ENCODE results near the gene SRGAP1.
A peak's percentile ranks its signal among the peaks of the same experiment; 100 is the strongest.

SRGAP1 gene

GRCh38 chr12:64137117-64137516 is 292.6 kb downstream of the SRGAP1 start:
- TF ChIP-seq, protein P1, sequence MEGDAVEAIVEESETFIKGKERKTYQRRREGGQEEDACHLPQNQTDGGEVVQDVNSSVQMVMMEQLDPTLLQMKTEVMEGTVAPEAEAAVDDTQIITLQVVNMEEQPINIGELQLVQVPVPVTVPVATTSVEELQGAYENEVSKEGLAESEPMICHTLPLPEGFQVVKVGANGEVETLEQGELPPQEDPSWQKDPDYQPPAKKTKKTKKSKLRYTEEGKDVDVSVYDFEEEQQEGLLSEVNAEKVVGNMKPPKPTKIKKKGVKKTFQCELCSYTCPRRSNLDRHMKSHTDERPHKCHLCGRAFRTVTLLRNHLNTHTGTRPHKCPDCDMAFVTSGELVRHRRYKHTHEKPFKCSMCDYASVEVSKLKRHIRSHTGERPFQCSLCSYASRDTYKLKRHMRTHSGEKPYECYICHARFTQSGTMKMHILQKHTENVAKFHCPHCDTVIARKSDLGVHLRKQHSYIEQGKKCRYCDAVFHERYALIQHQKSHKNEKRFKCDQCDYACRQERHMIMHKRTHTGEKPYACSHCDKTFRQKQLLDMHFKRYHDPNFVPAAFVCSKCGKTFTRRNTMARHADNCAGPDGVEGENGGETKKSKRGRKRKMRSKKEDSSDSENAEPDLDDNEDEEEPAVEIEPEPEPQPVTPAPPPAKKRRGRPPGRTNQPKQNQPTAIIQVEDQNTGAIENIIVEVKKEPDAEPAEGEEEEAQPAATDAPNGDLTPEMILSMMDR (IDR thresholded peaks at IDR 0.05; ENCODE audit: unreplicated experiment in 3 of 3), result no peak
- no peak overlapping the region for H3K4me3 Mint-ChIP-seq

DNA sequence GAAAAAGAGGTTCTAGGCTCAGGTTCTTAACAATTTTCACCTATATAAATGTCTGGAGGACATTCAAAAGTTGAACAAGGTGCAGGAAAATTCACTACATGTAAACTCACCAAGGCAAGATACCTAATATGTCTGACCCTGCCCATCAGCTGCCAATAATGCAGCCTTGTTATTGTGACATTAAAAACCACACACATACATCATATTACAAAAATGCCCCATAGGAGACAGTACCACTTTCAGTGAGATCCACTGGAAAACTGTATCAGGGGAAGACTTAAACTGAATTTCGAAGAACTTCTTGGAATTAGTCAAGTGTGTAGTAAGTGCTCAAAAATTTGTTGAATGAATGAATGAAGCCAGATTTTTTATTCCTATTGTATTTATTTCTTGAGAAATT is 294.5 kb downstream of the SRGAP1 start:
- no peak overlapping the region for H3K4me3 Mint-ChIP-seq
- no peaks in the 10 kb centered on the region for H3K4me1 Mint-ChIP-seq
- H3K27ac Mint-ChIP-seq, result no peak overlapping the region
- peaks cover 70% of the 10 kb centered on the region for H3K36me3 Mint-ChIP-seq (ENCODE audit: low read depth)
- H3K27me3 Mint-ChIP-seq (ENCODE audit: low read depth), result no peaks in the 10 kb centered on the region
- peaks cover 24% of the 10 kb centered on the region for H3K9me3 Mint-ChIP-seq
- TF ChIP-seq, protein P1 (IDR thresholded peaks at IDR 0.05; ENCODE audit: unreplicated experiment in 3 of 3), result no peak

More at GRCh38 chr12:64137117-64137516, 292.6 kb downstream of the SRGAP1 start:
- Mint-ChIP-seq H3K9me3 (peaks cover 37% of the 10 kb centered on the region), H3K27me3 (ENCODE audit: low read depth) (no peaks in the 10 kb centered on the region), H3K27ac (no peak overlapping the region), H3K4me1 (no peaks in the 10 kb centered on the region), H3K36me3 (ENCODE audit: low read depth) (peaks cover 70% of the 10 kb centered on the region)

GRCh38 chr12:64142382-64142781 is 297.9 kb downstream of the SRGAP1 start:
- H3K36me3 Mint-ChIP-seq (ENCODE audit: low read depth), result peaks cover 54% of the 10 kb centered on the region
- H3K27ac Mint-ChIP-seq, result peak overlapping the region in 1 of 3 experiments; percentile 36
- peaks cover 4% of the 10 kb centered on the region for H3K9me3 Mint-ChIP-seq
- TF ChIP-seq, protein P1 (IDR thresholded peaks at IDR 0.05; ENCODE audit: unreplicated experiment in 3 of 3), result no peak
- no peaks in the 10 kb centered on the region for H3K4me1 Mint-ChIP-seq
- H3K4me3 Mint-ChIP-seq, result no peak overlapping the region
- H3K27me3 Mint-ChIP-seq (ENCODE audit: low read depth), result peaks cover 3% of the 10 kb centered on the region

- TF ChIP-seq, protein P1 (IDR thresholded peaks at IDR 0.05; ENCODE audit: unreplicated experiment in 3 of 3), result no peak
- no peak overlapping the region for H3K4me3 Mint-ChIP-seq
- H3K9me3 Mint-ChIP-seq, result peaks cover 4% of the 10 kb centered on the region
- H3K27me3 Mint-ChIP-seq (ENCODE audit: low read depth), result peaks cover 3% of the 10 kb centered on the region
- peak overlapping the region in 1 of 3 experiments; percentile 36 for H3K27ac Mint-ChIP-seq
- no peaks in the 10 kb centered on the region for H3K4me1 Mint-ChIP-seq
- peaks cover 50% of the 10 kb centered on the region for H3K36me3 Mint-ChIP-seq (ENCODE audit: low read depth)
Observed at GRCh38 chr12:64142784-64143183, 298.3 kb downstream of the SRGAP1 start.

DNA sequence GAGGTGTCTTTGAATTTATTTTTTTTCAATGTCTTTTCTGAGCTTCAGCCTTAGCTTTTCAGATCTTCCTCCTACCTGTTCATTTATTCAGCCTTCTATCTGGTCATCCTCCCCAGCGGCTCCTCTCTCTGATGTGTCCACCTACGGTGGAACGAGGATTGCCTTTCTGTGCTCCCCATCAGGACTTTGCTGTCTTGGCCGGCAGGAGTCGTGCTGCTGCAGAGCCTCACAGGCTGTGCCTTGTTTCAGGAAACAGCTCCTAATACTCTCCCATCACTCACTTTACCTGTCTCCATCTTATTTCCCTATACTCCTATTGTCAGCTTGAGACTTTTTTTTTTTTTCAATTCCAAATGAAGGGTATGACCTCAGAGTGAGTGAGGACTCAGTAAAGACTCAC is 300.7 kb downstream of the SRGAP1 start:
- Mint-ChIP-seq H3K36me3 (ENCODE audit: low read depth) (peaks cover 44% of the 10 kb centered on the region), H3K27me3 (ENCODE audit: low read depth) (peaks cover 3% of the 10 kb centered on the region), H3K9me3 (no peaks in the 10 kb centered on the region), H3K27ac (peak overlapping the region in 2 of 3 experiments; percentile 9 to 11), H3K4me1 (no peaks in the 10 kb centered on the region), H3K4me3 (no peak overlapping the region)
- TF ChIP-seq, protein P1 (IDR thresholded peaks at IDR 0.05; ENCODE audit: unreplicated experiment in 3 of 3), result no peak

DNA sequence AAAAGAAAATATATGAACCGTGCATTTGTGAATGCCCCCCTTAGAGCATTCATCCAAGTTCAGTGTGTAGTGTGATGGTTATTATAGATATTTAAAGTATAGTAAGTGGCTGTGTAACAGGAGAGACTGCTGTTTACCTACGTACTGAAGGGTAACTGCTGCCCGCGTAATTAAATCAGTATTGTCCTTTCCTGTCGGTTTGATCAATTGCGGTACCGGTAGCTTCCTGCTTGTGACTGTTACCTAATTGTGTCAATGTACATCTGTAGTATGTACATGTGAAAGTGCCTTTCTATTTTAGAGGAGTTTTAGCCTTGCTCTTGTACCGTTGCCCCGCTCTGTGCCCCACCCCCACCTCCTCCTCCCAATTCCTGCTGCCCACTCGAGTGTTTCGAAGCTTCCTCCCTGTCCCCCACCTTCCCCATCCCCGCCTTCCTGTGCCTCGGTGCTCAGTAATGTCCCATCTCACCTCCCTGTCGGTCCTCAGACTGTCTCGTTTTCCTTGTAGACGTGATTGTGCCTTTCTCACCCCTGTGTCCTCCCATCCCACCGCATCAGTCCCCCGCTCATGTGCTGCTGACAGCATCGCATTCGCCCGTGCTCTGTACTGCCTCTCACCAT is 302.6 kb downstream of the SRGAP1 start:
- peaks cover 3% of the 10 kb centered on the region for H3K27me3 Mint-ChIP-seq (ENCODE audit: low read depth)
- peak overlapping the region in 2 of 3 experiments; percentile 4 to 17 for H3K4me3 Mint-ChIP-seq
- H3K9me3 Mint-ChIP-seq, result no peaks in the 10 kb centered on the region
- no peaks in the 10 kb centered on the region for H3K4me1 Mint-ChIP-seq
- peak overlapping the region; percentile 58 to 90 (median 80) for H3K27ac Mint-ChIP-seq
- peaks cover 38% of the 10 kb centered on the region for H3K36me3 Mint-ChIP-seq (ENCODE audit: low read depth)
- TF ChIP-seq, protein P1 (IDR thresholded peaks at IDR 0.05; ENCODE audit: unreplicated experiment in 3 of 3), result no peak

All from nephron (organoid).